HepG2 (cell line): ENCODE data around the gene MED1. TPM values are rescaled to one million over a fixed set of nuclear protein-coding genes. Genes with fewer than 3 reads are reported as not detected.

ENCODE experiments used
- AKAP8 ChIP-seq: sonication (generic); formaldehyde crosslinking; IDR thresholded peaks from 2 replicates; pipeline ENCODE4 v1.5.1; 2020; ENCODE audit warnings: mild to moderate bottlenecking, missing genetic modification reagents
- CBFB ChIP-seq: sonication (generic); formaldehyde crosslinking; IDR thresholded peaks from 2 replicates; pipeline ENCODE4 v1.4.0; 2020; ENCODE audit warnings: missing genetic modification reagents
- CBX5 ChIP-seq: sonication (generic); formaldehyde crosslinking; IDR thresholded peaks from 2 replicates; pipeline ENCODE4 v1.4.0; 2020; ENCODE audit warnings: missing genetic modification reagents, borderline replicate concordance
- CEBPZ ChIP-seq: IDR thresholded peaks from 2 replicates; pipeline ENCODE4 v1.6.1; 2012; ENCODE audit warnings: low read length, improper control_type of control experiment
- DZIP1 ChIP-seq: sonication (generic); formaldehyde crosslinking; IDR thresholded peaks from 2 replicates; pipeline ENCODE4 v1.5.0; 2020; ENCODE audit warnings: mild to moderate bottlenecking, missing genetic modification reagents
- EP300 ChIP-seq, 3 experiments: sonication (generic) in 1 of 3; formaldehyde crosslinking in 1 of 3; IDR thresholded peaks; 2 replicates each; pipeline versions ENCODE4 v1.5.1 to v1.6.1; 2011 to 2020; ENCODE audit warnings: low read depth in 2 of 3, low read length in 2 of 3, borderline replicate concordance in 1 of 3, improper control_type of control experiment in 1 of 3, mild to moderate bottlenecking in 1 of 3, missing genetic modification reagents in 1 of 3, moderate library complexity in 1 of 3
- ETV6 ChIP-seq: sonication (generic); formaldehyde crosslinking; conservative IDR thresholded peaks from 2 replicates; pipeline ENCODE4 v1.4.0; 2020; ENCODE audit warnings: missing genetic modification reagents
- FLYWCH1 ChIP-seq: sonication (generic); formaldehyde crosslinking; IDR thresholded peaks from 2 replicates; pipeline ENCODE4 v1.8.1; 2023; ENCODE audit warnings: mild to moderate bottlenecking, missing genetic modification reagents
- KLF12 ChIP-seq: sonication (generic); formaldehyde crosslinking; IDR thresholded peaks from 2 replicates; pipeline ENCODE4 v1.4.0; 2020; ENCODE audit warnings: missing genetic modification reagents, borderline replicate concordance
- MAF1 ChIP-seq: sonication (generic); formaldehyde crosslinking; IDR thresholded peaks from 2 replicates; pipeline ENCODE4 v1.5.0; 2020; ENCODE audit warnings: missing genetic modification reagents, borderline replicate concordance
- MXD4 ChIP-seq: IDR thresholded peaks from 2 replicates; pipeline ENCODE4 v1.6.1; 2016; ENCODE audit warnings: mild to moderate bottlenecking, missing biosample characterization, missing genetic modification reagents
- NFIB ChIP-seq: sonication (generic); formaldehyde crosslinking; IDR thresholded peaks from 2 replicates; pipeline ENCODE4 v1.9.0; 2021; ENCODE audit warnings: missing genetic modification reagents, mild to moderate bottlenecking, borderline replicate concordance
- NPAS2 ChIP-seq: sonication (generic); formaldehyde crosslinking; IDR thresholded peaks from 2 replicates; pipeline ENCODE4 v1.8.0; 2022; ENCODE audit warnings: mild to moderate bottlenecking, missing genetic modification reagents, borderline replicate concordance
- THYN1 ChIP-seq: sonication (generic); formaldehyde crosslinking; IDR thresholded peaks from 2 replicates; pipeline ENCODE4 v1.8.1; 2023; ENCODE audit warnings: low read depth, mild to moderate bottlenecking, moderate library complexity, missing genetic modification reagents, borderline replicate concordance
- ZBTB20 ChIP-seq: sonication (generic); formaldehyde crosslinking; IDR thresholded peaks from 2 replicates; pipeline ENCODE4 v1.8.1; 2023; ENCODE audit warnings: missing genetic modification reagents, low read depth, mild to moderate bottlenecking, borderline replicate concordance
- ZFP41 ChIP-seq: sonication (generic); formaldehyde crosslinking; IDR thresholded peaks from 2 replicates; pipeline ENCODE4 v1.4.0; 2020; ENCODE audit warnings: mild to moderate bottlenecking, missing genetic modification reagents, borderline replicate concordance
- ZNF292 ChIP-seq: sonication (generic); formaldehyde crosslinking; IDR thresholded peaks from 2 replicates; pipeline ENCODE4 v1.8.1; 2022; ENCODE audit warnings: mild to moderate bottlenecking, low read depth, missing genetic modification reagents, borderline replicate concordance
- ZNF513 ChIP-seq: sonication (generic); formaldehyde crosslinking; conservative IDR thresholded peaks from 2 replicates; pipeline ENCODE4 v1.5.0; 2020; ENCODE audit warnings: missing genetic modification reagents
- ZNF556 ChIP-seq: sonication (generic); formaldehyde crosslinking; IDR thresholded peaks from 2 replicates; pipeline ENCODE4 v1.4.0; 2020; ENCODE audit warnings: mild to moderate bottlenecking, missing genetic modification reagents, borderline replicate concordance
- ZNF841 ChIP-seq: sonication (generic); formaldehyde crosslinking; IDR thresholded peaks from 2 replicates; pipeline ENCODE4 v1.8.1; 2023; ENCODE audit warnings: missing genetic modification reagents, borderline replicate concordance
- polyA plus RNA-seq, 8 experiments: library from polyadenylated mRNA; depleted of rRNA in 3 of 8; stranded (reverse) in 7 of 8; unstranded in 1 of 8; fragments of >200 nt; fragmentation: Illumina TruSeq in 4 of 8; extraction: Trizol in 4 of 8; gene quantifications; 2 replicates each; pipeline versions ENCODE4 v1.2.1 to v1.2.3, GENCODE V29; 2011 to 2016; ENCODE audit warnings: low read depth in 4 of 8, missing spikeins in 1 of 8, mixed read lengths in 1 of 8; ENCODE audit not compliant: insufficient read depth in 1 of 8
- total RNA-seq, 5 experiments: library from RNA; depleted of rRNA; stranded (reverse); fragments of >200 nt; fragmentation: Illumina TruSeq; extraction: Trizol; gene quantifications; 2 replicates each; pipeline ENCODE4 v1.2.3, GENCODE V29; 2016; ENCODE audit warnings: low read depth in 1 of 5

Gene MED1
- total and polyA plus RNA-seq, 2 of the 13 experiments (the other 11 are each of a cell fraction or from before 2014, with no cell fraction given): 37.5 to 40.1 TPM

- TF ChIP-seq THYN1 (CRISPR knock-in tag) (no peak), KLF12 (CRISPR knock-in tag) (0 out of 2 replicates have a peak, but pooled peaks have one; percentile 62), NFIB (CRISPR knock-in tag) (no peak), MXD4 (CRISPR knock-in tag) (0 out of 2 replicates have a peak, but pooled peaks have one; percentile 71), ETV6 (no peak), AKAP8 (CRISPR knock-in tag) (peak; percentile 48; the same call in 1 of the 2 replicates), ZNF556 (CRISPR knock-in tag) (peak; percentile 59), CEBPZ (no peak), NPAS2 (no peak), FLYWCH1 (CRISPR knock-in tag) (no peak), CBFB (CRISPR knock-in tag) (peak; percentile 38; the same call in 1 of the 2 replicates), EP300 (IDR thresholded peaks at IDR 0.05; ENCODE audit: low read depth in 2 of 2, low read length in 2 of 2) (no peak), EP300 (CRISPR knock-in tag; IDR thresholded peaks at IDR 0.05; ENCODE audit: borderline replicate concordance) (no peak), ZFP41 (CRISPR knock-in tag) (no peak), ZNF513 (CRISPR knock-in tag) (peak; percentile 40; the same call in 1 of the 2 replicates), ZNF841 (CRISPR knock-in tag) (no peak), CBX5 (CRISPR knock-in tag) (peak; percentile 74; the same call in 1 of the 2 replicates), DZIP1 (CRISPR knock-in tag) (no peak; the same call in 1 of the 2 replicates), ZNF292 (CRISPR knock-in tag) (peak; percentile 22; the same call in 1 of the 2 replicates), MAF1 (peak; percentile 69; the same call in 1 of the 2 replicates), ZBTB20 (no peak)
These were observed 49.4 kb downstream of the MED1 start, which contains the start of gene FBXL20 (continued) for GRCh38 chr17:39401412-39402243.
